Fibroblast of lung (primary cell): Measurements from ENCODE around the gene SYT3. TPM values are rescaled to one million over a fixed set of nuclear protein-coding genes. Genes with fewer than 3 reads are reported as not detected.
A peak's percentile ranks its signal among the peaks of the same experiment; 100 is the strongest.

Experiments
- DNase-seq, 2 donors: peaks; one replicate each; pipeline versions ENCODE4 v3.0.0 to v3.0.0-alpha.2; 2010; ENCODE audit warnings: low read depth in 2 of 2
- H2AFZ ChIP-seq: 2 replicates; pipeline ENCODE4 v1.5.1; 2012; ENCODE audit warnings: low read length, control low read depth, inconsistent platforms
- H3K27ac ChIP-seq: 2 replicates; pipeline ENCODE4 v1.5.1; 2011; ENCODE audit warnings: low read length, control low read depth; ENCODE audit not compliant: insufficient read depth
- H3K27me3 ChIP-seq: 2 replicates; pipeline ENCODE4 v1.5.1; 2011; ENCODE audit warnings: mild to moderate bottlenecking, low read length; ENCODE audit not compliant: control insufficient read depth, insufficient read depth
- H3K36me3 ChIP-seq: 2 replicates; pipeline ENCODE4 v1.5.1; 2011; ENCODE audit warnings: low read length; ENCODE audit not compliant: control insufficient read depth, insufficient read depth
- H3K4me1 ChIP-seq: 2 replicates; pipeline ENCODE4 v1.5.1; 2011; ENCODE audit warnings: low read length; ENCODE audit not compliant: control insufficient read depth, insufficient read depth; ENCODE audit errors: extremely low read depth
- H3K4me2 ChIP-seq: 2 replicates; pipeline ENCODE4 v1.5.1; 2011; ENCODE audit warnings: low read length, control low read depth; ENCODE audit not compliant: insufficient read depth; ENCODE audit errors: extremely low read depth
- H3K4me3 ChIP-seq, 4 experiments: fragments of 200-600 bp in 1 of 4; sonication (generic) in 1 of 4; replicated peaks in 1 of 4; 2 replicates each; pipeline ENCODE4 v1.5.1; 2011 to 2016; ENCODE audit warnings: low read length in 4 of 4, low read depth in 3 of 4, mild to moderate bottlenecking in 3 of 4, control low read depth in 2 of 4, inconsistent platforms in 1 of 4, mixed read lengths in 1 of 4; ENCODE audit not compliant: insufficient read depth in 1 of 4; ENCODE audit errors: control extremely low read depth in 1 of 4
- H3K79me2 ChIP-seq: 2 replicates; pipeline ENCODE4 v1.5.1; 2012; ENCODE audit warnings: mild to moderate bottlenecking, low read length, inconsistent platforms; ENCODE audit not compliant: control insufficient read depth, insufficient read depth
- H3K9ac ChIP-seq: 2 replicates; pipeline ENCODE4 v1.5.1; 2011; ENCODE audit warnings: mild to moderate bottlenecking, low read length, control low read depth; ENCODE audit not compliant: insufficient read depth
- H3K9me3 ChIP-seq: 2 replicates; pipeline ENCODE4 v1.5.1; 2012; ENCODE audit warnings: low read depth, low read length; ENCODE audit not compliant: control insufficient read depth, insufficient read depth
- H4K20me1 ChIP-seq: 2 replicates; pipeline ENCODE4 v1.5.1; 2011; ENCODE audit warnings: low read length; ENCODE audit not compliant: control insufficient read depth, insufficient read depth; ENCODE audit errors: extremely low read depth
- EZH2 ChIP-seq: IDR thresholded peaks from 2 replicates; pipeline ENCODE4 v1.5.1; 2012; ENCODE audit warnings: low read length, control low read depth, mild to moderate bottlenecking; ENCODE audit errors: missing control alignments
- polyA plus RNA-seq, 2 donors: library from polyadenylated mRNA; depleted of rRNA in 1 of 2; stranded (reverse) in 1 of 2; unstranded in 1 of 2; fragments of >200 nt; gene quantifications; 2 replicates each; pipeline ENCODE4 v1.2.1, GENCODE V29; 2011 to 2012; ENCODE audit warnings: missing spikeins in 1 of 2
- total RNA-seq: library from RNA; depleted of rRNA; stranded (reverse); fragments of >200 nt; gene quantifications from 2 replicates; pipeline ENCODE4 v1.2.1, GENCODE V29; 2014
- TF ChIP-seq, protein P1 (sequence below), 2 donors: IDR thresholded peaks in 1 of 2; conservative IDR thresholded peaks in 1 of 2; 1 replicate in 1 of 2; 2 replicates in 1 of 2; pipeline ENCODE4 v1.5.1; 2011 to 2012; ENCODE audit warnings: low read length in 2 of 2, control low read depth in 1 of 2, inconsistent platforms in 1 of 2, low read depth in 1 of 2, mild to moderate bottlenecking in 1 of 2

The SYT3 gene
- total and polyA plus RNA-seq, 2 donors (not counting 1 experiment from before 2014, with no cell fraction given): not detected

DNA sequence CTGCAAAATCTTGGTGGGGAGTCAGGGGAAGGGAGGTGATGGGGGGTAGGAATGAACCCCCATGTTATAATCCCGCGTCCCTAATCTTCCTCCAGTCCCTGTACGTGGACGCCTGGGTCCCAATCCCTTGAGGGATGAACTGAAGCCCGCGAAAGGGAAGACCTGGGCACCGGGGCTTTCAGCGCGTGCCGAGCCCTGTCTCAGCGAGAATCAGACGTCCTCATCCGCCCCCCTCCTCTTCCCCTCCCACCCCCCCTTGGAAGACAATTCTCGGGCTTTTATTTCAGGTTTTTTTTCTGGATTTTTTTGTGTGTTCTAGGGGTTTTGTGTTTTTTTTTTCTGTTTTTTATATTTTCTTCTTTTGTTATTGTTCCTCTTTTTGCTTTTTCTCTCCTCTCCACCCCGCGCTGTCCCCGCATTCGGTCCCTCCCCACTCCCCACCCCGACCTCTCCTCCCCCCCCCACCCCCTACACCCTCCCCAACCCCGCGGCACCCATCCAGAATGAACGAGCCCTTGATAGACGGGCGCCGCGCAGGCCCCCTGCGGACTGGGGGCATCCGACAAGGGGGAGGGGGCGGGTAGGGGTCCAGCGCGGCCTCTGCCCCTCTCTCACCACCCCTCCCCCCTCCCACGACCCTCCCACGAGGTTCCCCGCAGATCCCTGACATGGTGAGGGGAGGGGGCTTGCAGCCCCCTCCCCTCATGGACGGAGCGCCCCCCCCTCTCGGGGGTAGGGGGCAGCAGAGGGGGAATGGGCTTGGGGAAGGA, 19.8 kb upstream of the SYT3 start:
- Histone ChIP-seq H4K20me1 (no peaks in the 10 kb centered on the region), H3K4me3 (no peak overlapping the region), H3K36me3 (no peaks in the 10 kb centered on the region), H3K4me2 (no peak overlapping the region), H3K9me3 (no peaks in the 10 kb centered on the region), H3K9ac (no peak overlapping the region), H2AFZ (no peak overlapping the region), H3K27me3 (no peaks in the 10 kb centered on the region), H3K27ac (no peak overlapping the region), H3K4me1 (peaks cover 3% of the 10 kb centered on the region), H3K79me2 (no peaks in the 10 kb centered on the region)
- TF ChIP-seq EZH2: no peak
- TF ChIP-seq, protein P1, sequence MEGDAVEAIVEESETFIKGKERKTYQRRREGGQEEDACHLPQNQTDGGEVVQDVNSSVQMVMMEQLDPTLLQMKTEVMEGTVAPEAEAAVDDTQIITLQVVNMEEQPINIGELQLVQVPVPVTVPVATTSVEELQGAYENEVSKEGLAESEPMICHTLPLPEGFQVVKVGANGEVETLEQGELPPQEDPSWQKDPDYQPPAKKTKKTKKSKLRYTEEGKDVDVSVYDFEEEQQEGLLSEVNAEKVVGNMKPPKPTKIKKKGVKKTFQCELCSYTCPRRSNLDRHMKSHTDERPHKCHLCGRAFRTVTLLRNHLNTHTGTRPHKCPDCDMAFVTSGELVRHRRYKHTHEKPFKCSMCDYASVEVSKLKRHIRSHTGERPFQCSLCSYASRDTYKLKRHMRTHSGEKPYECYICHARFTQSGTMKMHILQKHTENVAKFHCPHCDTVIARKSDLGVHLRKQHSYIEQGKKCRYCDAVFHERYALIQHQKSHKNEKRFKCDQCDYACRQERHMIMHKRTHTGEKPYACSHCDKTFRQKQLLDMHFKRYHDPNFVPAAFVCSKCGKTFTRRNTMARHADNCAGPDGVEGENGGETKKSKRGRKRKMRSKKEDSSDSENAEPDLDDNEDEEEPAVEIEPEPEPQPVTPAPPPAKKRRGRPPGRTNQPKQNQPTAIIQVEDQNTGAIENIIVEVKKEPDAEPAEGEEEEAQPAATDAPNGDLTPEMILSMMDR (conservative IDR thresholded peaks at IDR 0.05 in 1 of 2, IDR thresholded peaks at IDR 0.05 in 1 of 2; ENCODE audit: low read depth in 1 of 2, low read length in 2 of 2): no peak
- DNase-seq: no peak

DNA sequence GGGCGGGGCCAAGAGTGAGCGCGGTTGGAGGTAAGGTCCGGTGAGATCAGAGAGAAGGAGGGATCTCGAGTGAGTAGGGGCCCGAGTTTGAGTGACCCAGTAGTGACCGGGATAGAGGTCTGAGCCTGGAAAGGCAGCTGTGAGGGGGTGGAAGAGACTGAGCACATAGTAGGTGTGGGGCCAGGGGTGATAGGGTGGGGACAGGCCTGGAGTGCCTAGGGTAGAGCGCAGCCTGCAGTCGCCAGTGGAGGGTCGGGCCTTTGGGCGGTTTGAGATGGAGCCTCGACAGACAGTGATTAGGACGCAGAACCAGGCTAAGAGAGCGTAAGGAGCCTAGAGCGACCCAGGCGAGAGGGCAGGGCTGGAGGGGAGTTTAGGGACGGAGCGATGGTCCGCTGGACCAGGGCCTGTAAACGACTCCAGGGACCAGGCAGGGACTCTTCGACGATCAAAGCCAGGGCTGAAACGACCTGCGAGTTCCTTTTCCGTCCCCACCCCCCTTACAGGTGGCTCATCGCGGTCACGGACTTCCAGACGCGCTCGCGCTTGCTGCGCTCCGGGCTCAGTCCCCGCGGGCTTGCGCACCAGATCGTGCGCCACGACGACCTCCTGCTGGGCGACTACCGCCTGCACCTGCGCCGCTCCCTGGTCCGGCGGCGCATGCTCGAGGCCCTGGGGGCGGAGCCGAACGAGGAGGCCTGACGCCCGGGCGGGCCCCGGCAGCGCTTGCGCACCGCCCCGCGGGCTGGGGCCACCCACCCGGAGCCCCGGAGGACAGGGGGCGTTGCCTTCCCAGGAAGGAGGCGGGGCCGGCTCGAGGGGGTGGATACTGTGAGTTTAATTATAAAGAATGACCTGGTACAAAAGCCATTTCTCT, 19.0 kb upstream of the SYT3 start:
- no peaks in the 10 kb centered on the region for H3K79me2 ChIP-seq
- peak overlapping the region; percentile 64 for H2AFZ ChIP-seq
- DNase-seq: peak; percentile 8 to 10
- H3K27me3 ChIP-seq: no peaks in the 10 kb centered on the region
- peak overlapping the region in 3 of 4 experiments; percentile 28 to 46 (median 31) for H3K4me3 ChIP-seq
- H3K4me1 ChIP-seq: peaks cover 3% of the 10 kb centered on the region
- H3K36me3 ChIP-seq: no peaks in the 10 kb centered on the region
- peak overlapping the region; percentile 75 for H3K4me2 ChIP-seq
- no peaks in the 10 kb centered on the region for H4K20me1 ChIP-seq
- peak overlapping the region; percentile 20 for H3K27ac ChIP-seq
- no peak for TF ChIP-seq EZH2
- TF ChIP-seq, protein P1 (conservative IDR thresholded peaks at IDR 0.05 in 1 of 2, IDR thresholded peaks at IDR 0.05 in 1 of 2; ENCODE audit: low read depth in 1 of 2, low read length in 2 of 2): no peak
- H3K9me3 ChIP-seq: no peaks in the 10 kb centered on the region
- H3K9ac ChIP-seq: peak overlapping the region; percentile 7

DNA sequence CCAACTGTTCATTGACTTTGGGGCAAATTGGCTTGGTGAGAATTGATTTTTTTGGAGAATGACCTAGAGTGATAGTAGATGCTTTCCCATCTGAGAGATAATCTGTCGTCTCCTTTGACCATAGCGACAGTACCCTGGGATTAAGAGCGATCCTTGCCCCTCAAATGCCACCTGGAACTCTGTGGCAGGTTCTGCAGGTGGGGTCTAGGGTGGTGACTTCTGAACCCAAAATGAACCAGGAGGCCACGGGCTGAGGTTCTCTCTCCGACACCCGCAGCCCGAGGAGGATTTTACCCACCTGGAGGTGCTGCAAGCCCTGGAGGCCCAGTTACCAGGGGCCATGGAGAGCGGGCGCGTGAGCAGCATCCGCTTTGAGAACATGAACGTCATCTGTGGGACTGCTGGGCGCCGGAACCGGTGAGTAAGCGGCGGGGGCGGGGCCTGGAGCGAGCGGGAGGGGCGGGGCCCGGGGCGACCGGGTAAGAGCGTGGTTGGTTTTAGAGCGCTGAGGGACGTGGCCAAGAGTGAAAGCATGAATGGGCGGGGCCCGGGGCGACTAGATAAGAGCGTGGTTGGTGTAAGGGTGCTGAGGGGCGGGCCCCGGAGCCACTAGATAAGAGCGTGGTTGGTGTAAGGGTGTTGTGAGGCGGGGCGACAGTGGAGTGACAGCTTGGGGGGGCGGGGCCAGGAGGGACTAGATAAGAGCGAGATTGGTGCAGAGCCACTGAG, 18.2 kb upstream of the SYT3 start:
- peak overlapping the region; percentile 19 for H3K27ac ChIP-seq
- H3K36me3 ChIP-seq: no peaks in the 10 kb centered on the region
- DNase-seq: peak; percentile 85 to 86

More for the DNA sequence above, 18.2 kb upstream of the SYT3 start:
- peak overlapping the region in 2 of 4 experiments; percentile 10 to 46 for H3K4me3 ChIP-seq
- H3K9ac ChIP-seq: no peak overlapping the region
- no peaks in the 10 kb centered on the region for H4K20me1 ChIP-seq
- peak overlapping the region; percentile 41 for H2AFZ ChIP-seq
- H3K9me3 ChIP-seq: no peaks in the 10 kb centered on the region
- H3K79me2 ChIP-seq: no peaks in the 10 kb centered on the region
- H3K4me1 ChIP-seq: peaks cover 3% of the 10 kb centered on the region
- TF ChIP-seq EZH2: no peak
- TF ChIP-seq, protein P1 (conservative IDR thresholded peaks at IDR 0.05 in 1 of 2, IDR thresholded peaks at IDR 0.05 in 1 of 2; ENCODE audit: low read depth in 1 of 2, low read length in 2 of 2): no peak
- H3K4me2 ChIP-seq: peak overlapping the region; percentile 75
- no peaks in the 10 kb centered on the region for H3K27me3 ChIP-seq
